HG02642 (cell line): ENCODE data around the gene OPN1SW.
A peak's percentile ranks its signal among the peaks of the same experiment; 100 is the strongest.

Experiments
- ATAC-seq: cut with Tn5 transposase; IDR thresholded peaks from one replicate; pipeline ENCODE4 v1.9.1; 2021; ENCODE audit warnings: mild to moderate bottlenecking; ENCODE audit not compliant: unreplicated experiment, poor library complexity

The OPN1SW gene

GRCh38 chr7:128767475-128768110 is 8.0 kb downstream of the OPN1SW start:
- no peak for ATAC-seq

- no peak for ATAC-seq
Measured at GRCh38 chr7:128763541-128763940, 12.1 kb downstream of the OPN1SW start.

GRCh38 chr7:128759242-128759641 is 16.4 kb downstream of the OPN1SW start:
- no peak for ATAC-seq

- no peak for ATAC-seq
Measured at GRCh38 chr7:128758553-128758952, 17.0 kb downstream of the OPN1SW start.

- no peak for ATAC-seq
Measured at GRCh38 chr7:128757203-128757602, 18.4 kb downstream of the OPN1SW start.

GRCh38 chr7:128755819-128756476 is 19.6 kb downstream of the OPN1SW start:
- ATAC-seq, result no peak

- ATAC-seq, result no peak
Measured at GRCh38 chr7:128755075-128755818, 20.3 kb downstream of the OPN1SW start.

- no peak for ATAC-seq
Measured at GRCh38 chr7:128752251-128752650, 23.3 kb downstream of the OPN1SW start.

GRCh38 chr7:128747327-128748079 is 28.1 kb downstream of the OPN1SW start:
- no peak for ATAC-seq

- ATAC-seq, result no peak
Measured at GRCh38 chr7:128745706-128746105, 29.9 kb downstream of the OPN1SW start.

GRCh38 chr7:128744366-128744905 is 31.2 kb downstream of the OPN1SW start:
- no peak for ATAC-seq

- ATAC-seq, result no peak
Measured at GRCh38 chr7:128743112-128743772, 32.4 kb downstream of the OPN1SW start.

- no peak for ATAC-seq
Measured at GRCh38 chr7:128742206-128742605, 33.4 kb downstream of the OPN1SW start.

- ATAC-seq, result no peak
Measured at GRCh38 chr7:128741491-128741890, 34.1 kb downstream of the OPN1SW start.

- no peak for ATAC-seq
Measured at GRCh38 chr7:128740996-128741395, 34.6 kb downstream of the OPN1SW start.

- ATAC-seq, result no peak
Measured at GRCh38 chr7:128739990-128740682, 35.5 kb downstream of the OPN1SW start.

- ATAC-seq, result peak; percentile 98
Measured at GRCh38 chr7:128739048-128739962, 36.3 kb downstream of the OPN1SW start, which contains the start of gene CALU. CALU (plus strand) TSS chr7:128739359; CDS start chr7:128748584, 9,225 bp downstream.

- ATAC-seq, result peak; percentile 8
Measured at GRCh38 chr7:128738570-128739047, 37.0 kb downstream of the OPN1SW start.
